ENCODE measurements around the gene COL27A1. TPM values are rescaled to one million over a fixed set of nuclear protein-coding genes. Genes with fewer than 3 reads are reported as not detected.

Gene COL27A1
- total RNA-seq, 1 donor = 2.1 TPM

- DNase-seq (ENCODE audit: low read depth) = no peak
- H3K4me3 ChIP-seq (ENCODE audit: low read depth, low read length) = no peak overlapping the region
- TF ChIP-seq CTCF (IDR thresholded peaks at IDR 0.05; ENCODE audit: insufficient read depth, low read length) = no peak
Measured at GRCh38 chr9:114220061-114220541, 64.8 kb downstream of the COL27A1 start.

- no peak overlapping the region for H3K4me3 ChIP-seq (ENCODE audit: low read depth, low read length)
- no peak for DNase-seq (ENCODE audit: low read depth)
- no peak for TF ChIP-seq CTCF (IDR thresholded peaks at IDR 0.05; ENCODE audit: insufficient read depth, low read length)
Measured at GRCh38 chr9:114221706-114222465, 66.5 kb downstream of the COL27A1 start.

- TF ChIP-seq CTCF (IDR thresholded peaks at IDR 0.05; ENCODE audit: insufficient read depth, low read length) = no peak
- DNase-seq (ENCODE audit: low read depth) = peak; percentile 44
- no peak overlapping the region for H3K4me3 ChIP-seq (ENCODE audit: low read depth, low read length)
Measured at GRCh38 chr9:114223564-114224246, 68.4 kb downstream of the COL27A1 start.

- TF ChIP-seq CTCF (IDR thresholded peaks at IDR 0.05; ENCODE audit: insufficient read depth, low read length) = no peak
- no peak overlapping the region for H3K4me3 ChIP-seq (ENCODE audit: low read depth, low read length)
- DNase-seq (ENCODE audit: low read depth) = peak; percentile 49
Measured at GRCh38 chr9:114224247-114224610, 68.9 kb downstream of the COL27A1 start.

GRCh38 chr9:114225561-114226212 is 70.3 kb downstream of the COL27A1 start:
- peak; percentile 47 for DNase-seq (ENCODE audit: low read depth)
- no peak overlapping the region for H3K4me3 ChIP-seq (ENCODE audit: low read depth, low read length)
- TF ChIP-seq CTCF (IDR thresholded peaks at IDR 0.05; ENCODE audit: insufficient read depth, low read length) = no peak

GRCh38 chr9:114226246-114227055 is 71.1 kb downstream of the COL27A1 start:
- H3K4me3 ChIP-seq (ENCODE audit: low read depth, low read length) = no peak overlapping the region
- no peak for TF ChIP-seq CTCF (IDR thresholded peaks at IDR 0.05; ENCODE audit: insufficient read depth, low read length)
- no peak for DNase-seq (ENCODE audit: low read depth)

All from fibroblast of the aortic adventitia (primary cell).